Large intestine (tissue), 3 donors: ENCODE data around the gene TENM3. TPM values are rescaled to one million over a fixed set of nuclear protein-coding genes. Genes with fewer than 3 reads are reported as not detected.
"Not testable (repeated sequence)": the region's sequence is repeated elsewhere in the genome, so short reads cannot be mapped to it uniquely, and the experiment has no call there.

ENCODE experiments used
- DNase-seq, 2 donors: peaks; one replicate each; pipeline versions ENCODE4 v3.0.0 to v3.0.0-alpha.2; 2013
- H3K27ac ChIP-seq: one replicate; pipeline ENCODE4 v1.5.1; 2013; ENCODE audit warnings: low read length
- H3K27me3 ChIP-seq: 2 replicates; pipeline ENCODE4 v1.6.1; 2013; ENCODE audit warnings: low read length; ENCODE audit not compliant: control insufficient read depth, insufficient read depth
- H3K36me3 ChIP-seq: 2 replicates; pipeline ENCODE4 v1.6.1; 2013; ENCODE audit warnings: low read length; ENCODE audit not compliant: control insufficient read depth, insufficient read depth
- H3K4me1 ChIP-seq: one replicate; pipeline ENCODE4 v1.6.1; 2013; ENCODE audit warnings: low read length; ENCODE audit not compliant: control insufficient read depth, insufficient read depth
- H3K4me3 ChIP-seq: one replicate; pipeline ENCODE4 v1.5.1; 2013; ENCODE audit warnings: low read length
- H3K9me3 ChIP-seq: one replicate; pipeline ENCODE4 v1.6.1; 2013; ENCODE audit warnings: mild to moderate bottlenecking, low read depth, low read length, moderate library complexity; ENCODE audit not compliant: control insufficient read depth
- WGBS: methylation state at CpG from one replicate; pipeline ENCODE4 v1.1.5; 2013; ENCODE audit warnings: low lambda C conversion rate; ENCODE audit not compliant: insufficient coverage; 5-methylcytosine and 5-hydroxymethylcytosine counted together
- polyA plus RNA-seq: library from polyadenylated mRNA; unstranded; fragments of 120-200 nt; gene quantifications from one replicate; pipeline ENCODE4 v1.2.1, GENCODE V29; 2013

Gene TENM3
- polyA plus RNA-seq, 1 donor: 11.9 TPM

DNA sequence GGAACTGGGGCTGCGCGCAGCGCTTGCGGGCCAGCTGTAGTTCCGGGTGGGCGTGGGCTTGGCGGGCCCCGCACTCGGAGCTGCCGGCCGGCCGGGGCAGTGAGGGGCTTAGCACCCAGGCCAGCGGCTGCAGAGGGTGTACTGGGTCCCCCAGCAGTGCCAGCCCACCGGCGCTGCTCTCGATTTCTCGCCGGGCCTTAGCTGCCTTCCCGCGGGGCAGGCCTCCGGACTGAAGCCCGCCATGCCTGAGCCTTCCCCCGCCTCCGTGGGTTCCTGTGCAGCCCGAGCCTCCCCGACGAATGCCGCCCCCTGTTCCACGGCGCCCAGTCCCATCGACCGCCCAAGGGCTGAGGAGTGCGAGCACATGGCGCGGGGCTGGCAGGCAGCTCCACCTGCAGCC lies 143.4 kb downstream of the TENM3 start:
- H3K4me3 ChIP-seq, H3K27me3 ChIP-seq, DNase-seq, H3K4me1 ChIP-seq, H3K36me3 ChIP-seq, H3K9me3 ChIP-seq, H3K27ac ChIP-seq: not testable (repeated sequence)
- no CpG with 5 or more reads among the region's 35 CpGs for WGBS

DNA sequence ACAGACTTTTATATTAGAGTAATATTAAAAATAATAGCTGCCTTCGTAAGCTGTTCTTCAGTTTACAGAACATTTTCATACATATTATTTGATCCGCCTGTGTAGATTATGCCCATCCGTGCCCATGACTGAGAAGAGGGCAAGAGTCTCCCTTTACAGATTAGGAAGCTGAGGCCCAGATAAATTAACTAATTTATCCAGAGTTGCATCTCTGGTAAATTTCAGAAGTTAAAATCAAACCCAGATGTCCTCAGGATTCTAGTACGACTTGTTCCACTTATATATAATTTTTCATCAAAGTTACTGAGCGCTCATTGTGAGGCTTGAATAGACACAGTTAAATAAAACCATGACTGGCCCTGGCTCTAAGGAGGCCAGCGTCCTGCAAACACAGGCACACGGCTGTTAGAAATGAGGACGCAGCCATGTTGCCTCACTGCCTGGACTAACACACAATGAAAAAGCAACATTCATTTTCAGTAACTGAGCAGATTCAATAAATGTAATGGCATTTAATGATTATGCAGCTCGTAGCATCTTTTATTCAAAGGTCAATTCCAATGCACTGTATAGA lies 148.0 kb downstream of the TENM3 start:
- no peaks in the 10 kb centered on the region for H3K27me3 ChIP-seq
- H3K9me3 ChIP-seq: peaks cover 5% of the 10 kb centered on the region
- 90% methylated on average over 2 of the region's 9 CpGs for WGBS
- no peak overlapping the region for H3K27ac ChIP-seq
- H3K36me3 ChIP-seq: no peaks in the 10 kb centered on the region
- no peak overlapping the region for H3K4me3 ChIP-seq
- no peak for DNase-seq
- H3K4me1 ChIP-seq: peaks cover 6% of the 10 kb centered on the region

GRCh38 chr4:182394181-182394580 lies 151.0 kb downstream of the TENM3 start:
- H3K4me1 ChIP-seq: peaks cover 6% of the 10 kb centered on the region
- no peaks in the 10 kb centered on the region for H3K9me3 ChIP-seq
- peak; percentile 57 to 84 for DNase-seq
- H3K36me3 ChIP-seq: no peaks in the 10 kb centered on the region
- H3K27me3 ChIP-seq: no peaks in the 10 kb centered on the region
- WGBS: no CpG with 5 or more reads among the region's 3 CpGs
- H3K27ac ChIP-seq: no peak overlapping the region
- H3K4me3 ChIP-seq: no peak overlapping the region

DNA sequence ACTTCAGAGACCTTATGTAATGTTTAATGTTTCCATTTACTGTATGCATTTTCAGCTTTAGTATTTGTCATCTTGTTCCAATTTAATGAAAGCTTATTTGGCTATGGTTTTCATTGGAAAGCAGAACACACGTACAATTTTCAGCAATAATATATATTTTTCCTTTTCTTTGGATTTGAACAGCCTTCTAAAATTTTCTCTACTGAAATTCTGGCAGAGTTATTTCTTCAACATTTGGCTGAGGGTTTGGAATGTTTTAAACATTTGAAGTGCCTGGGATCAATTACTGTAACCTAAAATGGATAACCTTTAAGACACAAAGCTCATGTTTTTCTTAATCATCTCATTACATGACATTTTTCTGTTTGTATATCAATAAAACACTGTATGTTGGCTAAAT lies 156.9 kb downstream of the TENM3 start:
- WGBS: no CpG with 5 or more reads among the region's 1 CpG
- Histone ChIP-seq H3K4me3 (no peak overlapping the region), H3K27ac (no peak overlapping the region), H3K27me3 (no peaks in the 10 kb centered on the region), H3K9me3 (no peaks in the 10 kb centered on the region), H3K4me1 (no peaks in the 10 kb centered on the region), H3K36me3 (no peaks in the 10 kb centered on the region)
- no peak for DNase-seq

- Histone ChIP-seq H3K4me1 (no peaks in the 10 kb centered on the region), H3K9me3 (no peaks in the 10 kb centered on the region), H3K4me3 (no peak overlapping the region), H3K27ac (no peak overlapping the region), H3K36me3 (no peaks in the 10 kb centered on the region), H3K27me3 (no peaks in the 10 kb centered on the region)
- DNase-seq: no peak
- 100% methylated on average over 2 of the region's 7 CpGs for WGBS
Measured at GRCh38 chr4:182400790-182401189, 157.6 kb downstream of the TENM3 start.

DNA sequence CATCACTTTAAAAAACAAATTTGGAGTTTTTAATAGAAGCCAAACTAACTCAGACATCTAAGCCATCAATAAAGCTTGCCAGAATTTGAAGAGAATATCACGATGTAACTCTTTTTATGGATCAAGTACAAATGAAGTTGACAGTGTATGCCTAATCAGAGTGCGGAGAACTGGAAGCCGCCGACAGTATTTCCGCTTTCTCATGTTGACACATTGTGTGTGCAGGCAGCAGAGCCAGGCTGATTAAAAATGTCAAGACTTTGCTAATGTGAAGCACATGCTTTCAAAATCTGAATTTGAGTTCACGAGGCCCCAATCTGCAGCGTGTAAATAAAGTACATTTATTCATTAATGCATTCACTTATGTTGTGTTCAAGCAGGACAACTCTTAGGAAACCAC lies 161.2 kb downstream of the TENM3 start:
- Histone ChIP-seq H3K36me3 (no peaks in the 10 kb centered on the region), H3K9me3 (no peaks in the 10 kb centered on the region), H3K4me3 (no peak overlapping the region), H3K4me1 (no peaks in the 10 kb centered on the region), H3K27ac (no peak overlapping the region), H3K27me3 (no peaks in the 10 kb centered on the region)
- WGBS: 100% methylated on average over 1 of the region's 7 CpGs
- DNase-seq: no peak

DNA sequence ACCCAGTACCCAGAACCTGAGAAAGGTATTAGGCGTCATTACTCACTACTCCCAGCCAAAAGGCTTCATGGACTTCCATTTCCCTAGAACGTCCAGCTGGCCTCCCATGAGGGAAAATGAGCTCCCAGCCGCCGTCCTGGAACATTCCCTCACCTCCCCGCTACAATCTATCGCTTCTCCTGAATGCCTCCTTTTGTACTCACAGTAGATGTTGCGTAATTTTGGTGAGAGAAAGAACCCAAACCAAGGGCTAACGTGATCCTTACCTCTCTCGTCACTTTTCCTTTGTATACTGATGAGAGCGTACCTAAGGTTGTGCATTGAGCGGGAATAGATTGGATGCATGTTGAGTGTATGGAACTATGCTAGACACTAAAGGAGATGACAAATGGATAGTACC lies 161.9 kb downstream of the TENM3 start:
- Histone ChIP-seq H3K9me3 (no peaks in the 10 kb centered on the region), H3K36me3 (no peaks in the 10 kb centered on the region), H3K27ac (no peak overlapping the region), H3K27me3 (no peaks in the 10 kb centered on the region), H3K4me1 (no peaks in the 10 kb centered on the region), H3K4me3 (no peak overlapping the region)
- 100% methylated on average over 1 of the region's 11 CpGs for WGBS
- DNase-seq: no peak

GRCh38 chr4:182409271-182409670 lies 166.1 kb downstream of the TENM3 start:
- no peaks in the 10 kb centered on the region for H3K4me1 ChIP-seq
- no peak for DNase-seq

GRCh38 chr4:182411391-182411790 lies 168.2 kb downstream of the TENM3 start:
- Histone ChIP-seq H3K27me3 (no peaks in the 10 kb centered on the region), H3K4me3 (no peak overlapping the region), H3K27ac (no peak overlapping the region), H3K4me1 (no peaks in the 10 kb centered on the region), H3K9me3 (no peaks in the 10 kb centered on the region), H3K36me3 (no peaks in the 10 kb centered on the region)
- 100% methylated on average over 2 of the region's 3 CpGs for WGBS
- no peak for DNase-seq

More at GRCh38 chr4:182409271-182409670, 166.1 kb downstream of the TENM3 start:
- no peak overlapping the region for H3K27ac ChIP-seq
- H3K4me3 ChIP-seq: no peak overlapping the region
- H3K36me3 ChIP-seq: no peaks in the 10 kb centered on the region
- H3K27me3 ChIP-seq: no peaks in the 10 kb centered on the region
- no peaks in the 10 kb centered on the region for H3K9me3 ChIP-seq
- no CpG with 5 or more reads among the region's 5 CpGs for WGBS

DNA sequence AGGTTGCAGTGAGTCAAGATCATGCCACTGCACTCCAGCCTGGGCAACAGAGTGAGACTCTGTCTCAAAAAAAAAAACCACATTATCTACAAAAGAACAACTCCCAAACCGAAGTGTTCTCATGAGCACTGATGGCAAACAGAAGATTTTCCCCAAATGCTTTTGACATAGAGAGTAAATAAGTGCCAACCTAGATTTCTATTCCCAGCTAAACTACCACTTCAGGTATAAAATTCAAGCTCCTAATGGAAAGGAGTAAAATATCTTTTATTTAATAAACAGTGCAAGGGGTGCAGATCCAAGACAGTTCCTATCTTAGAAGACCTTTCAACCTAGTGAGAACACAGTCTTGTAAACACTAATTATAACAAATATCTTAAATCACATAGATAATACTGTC lies 170.3 kb downstream of the TENM3 start:
- Histone ChIP-seq H3K4me1 (no peaks in the 10 kb centered on the region), H3K9me3 (peaks cover 2% of the 10 kb centered on the region), H3K27me3 (no peaks in the 10 kb centered on the region), H3K27ac (no peak overlapping the region), H3K36me3 (no peaks in the 10 kb centered on the region), H3K4me3 (no peak overlapping the region)
- no CpG with 5 or more reads among the region's 1 CpG for WGBS
- no peak for DNase-seq

GRCh38 chr4:182415116-182415515 lies 171.9 kb downstream of the TENM3 start:
- WGBS: no CpG with 5 or more reads among the region's 2 CpGs
- H3K27ac ChIP-seq: no peak overlapping the region
- DNase-seq: no peak
- H3K9me3 ChIP-seq: peaks cover 4% of the 10 kb centered on the region
- no peaks in the 10 kb centered on the region for H3K4me1 ChIP-seq
- H3K27me3 ChIP-seq: no peaks in the 10 kb centered on the region
- H3K36me3 ChIP-seq: no peaks in the 10 kb centered on the region
- H3K4me3 ChIP-seq: no peak overlapping the region
